B cell (primary cell): ENCODE measurements around the gene CPEB3. TPM values are rescaled to one million over a fixed set of nuclear protein-coding genes. Genes with fewer than 3 reads are reported as not detected.

Experiments
- ATAC-seq: fragments of 200-7000 bp; cut with Tn5 transposase; one replicate; pipeline ENCODE4 v1.10.0; 2021; ENCODE audit warnings: low read depth, mild to moderate bottlenecking, moderate number of reproducible peaks, moderate library complexity
- CTCF ChIA-PET: fragments of 350-600 bp; sonication (Branson Sonifier 250); formaldehyde crosslinking; loops from one replicate; lab custom pipeline; 2021; ENCODE audit warnings: antibody characterized with exemption, inconsistent platforms; lab: Charles Lee
- POLR2A ChIA-PET: fragments of 350-600 bp; sonication (Branson Sonifier 250); formaldehyde crosslinking; loops from one replicate; lab custom pipeline; 2021; ENCODE audit warnings: antibody characterized with exemption; lab: Charles Lee
- DNase-seq: peaks from one replicate; pipeline ENCODE4 v3.0.0; 2013
- H2AFZ ChIP-seq: 2 replicates; pipeline ENCODE4 v1.6.1; 2012; ENCODE audit warnings: mild to moderate bottlenecking, low read depth, low read length; ENCODE audit not compliant: insufficient read depth, poor library complexity, severe bottlenecking
- H3K27ac ChIP-seq, 2 donors: 1 replicate in 1 of 2; 2 replicates in 1 of 2; pipeline ENCODE4 v1.5.1; 2012 to 2013; ENCODE audit warnings: low read length in 2 of 2, mild to moderate bottlenecking in 2 of 2, moderate library complexity in 1 of 2
- H3K27me3 ChIP-seq, 4 experiments: fragments of 200-600 bp in 1 of 4; sonication (generic) in 1 of 4; replicated peaks in 1 of 4; 1 replicate in 2 of 4; 2 replicates in 2 of 4; pipeline versions ENCODE4 v1.6.1 to v1.7.0; 2013 to 2016; ENCODE audit warnings: low read length in 3 of 4, mild to moderate bottlenecking in 2 of 4, mixed read lengths in 1 of 4, moderate library complexity in 1 of 4; ENCODE audit not compliant: insufficient read depth in 4 of 4, control insufficient read depth in 3 of 4; ENCODE audit errors: control extremely low read depth in 1 of 4
- H3K36me3 ChIP-seq, 2 experiments: replicated peaks in 1 of 2; 1 replicate in 1 of 2; 2 replicates in 1 of 2; pipeline versions ENCODE4 v1.6.1 to v1.7.1; 2013; ENCODE audit warnings: low read length in 1 of 2; ENCODE audit not compliant: insufficient read depth in 2 of 2, control insufficient read depth in 1 of 2; ENCODE audit errors: control extremely low read depth in 1 of 2, extremely low read depth in 1 of 2
- H3K4me1 ChIP-seq, 2 donors: fragments of 200-600 bp in 1 of 2; sonication (generic) in 1 of 2; 1 replicate in 1 of 2; 2 replicates in 1 of 2; pipeline versions ENCODE4 v1.5.1 to v1.6.1; 2013 to 2017; ENCODE audit warnings: low read length in 2 of 2; ENCODE audit not compliant: control insufficient read depth in 2 of 2, insufficient read depth in 2 of 2
- H3K4me2 ChIP-seq: replicated peaks from 2 replicates; pipeline ENCODE3; 2012; ENCODE audit warnings: mild to moderate bottlenecking, low read depth, low read length; ENCODE audit not compliant: poor library complexity, severe bottlenecking
- H3K4me3 ChIP-seq, 5 experiments: fragments of 200-600 bp in 1 of 5; sonication (generic) in 1 of 5; 1 replicate in 3 of 5; 2 replicates in 2 of 5; pipeline versions ENCODE4 v1.5.1 to v1.7.0; 2011 to 2016; ENCODE audit warnings: low read length in 4 of 5, mild to moderate bottlenecking in 4 of 5, low read depth in 2 of 5, control low read depth in 1 of 5, moderate library complexity in 1 of 5; ENCODE audit not compliant: insufficient read depth in 1 of 5; ENCODE audit errors: control extremely low read depth in 1 of 5, extremely low read depth in 1 of 5
- H3K79me2 ChIP-seq: fragments of 200-600 bp; sonication (generic); one replicate; pipeline ENCODE4 v1.6.0; 2016; ENCODE audit warnings: low read length; ENCODE audit not compliant: control insufficient read depth, insufficient read depth
- H3K9ac ChIP-seq: fragments of 200-600 bp; sonication (generic); 2 replicates; pipeline ENCODE4 v1.6.1; 2017; ENCODE audit warnings: mild to moderate bottlenecking, low read length, moderate library complexity
- H3K9me3 ChIP-seq, 3 donors: one replicate each; pipeline versions ENCODE4 v1.6.1 to v1.7.1; 2013; ENCODE audit warnings: low read length in 2 of 3; ENCODE audit not compliant: control insufficient read depth in 2 of 3, insufficient read depth in 1 of 3; ENCODE audit errors: control extremely low read depth in 1 of 3
- H4K20me1 ChIP-seq: 2 replicates; pipeline ENCODE4 v1.6.0; 2012; ENCODE audit warnings: mild to moderate bottlenecking, low read length; ENCODE audit not compliant: insufficient read depth, control insufficient read depth, poor library complexity, severe bottlenecking
- H3K27ac Mint-ChIP-seq: one replicate; pipeline ENCODE4 v1.8.0; 2021; ENCODE audit warnings: mixed read lengths
- H3K27me3 Mint-ChIP-seq: one replicate; pipeline ENCODE4 v1.8.0; 2021; ENCODE audit warnings: mixed read lengths
- H3K4me1 Mint-ChIP-seq: one replicate; pipeline ENCODE4 v1.8.0; 2021; ENCODE audit warnings: mixed read lengths
- H3K4me3 Mint-ChIP-seq: one replicate; pipeline ENCODE4 v1.8.0; 2021; ENCODE audit warnings: mixed read lengths
- H3K9me3 Mint-ChIP-seq: one replicate; pipeline ENCODE4 v1.8.0; 2022; ENCODE audit warnings: mixed read lengths; ENCODE audit not compliant: insufficient read depth
- CTCF ChIP-seq: fragments of 200-600 bp; IDR thresholded peaks from one replicate; pipeline ENCODE4 v1.8.0; 2022; ENCODE audit warnings: antibody characterized with exemption, mild to moderate bottlenecking
- EZH2 ChIP-seq: IDR thresholded peaks from 2 replicates; pipeline ENCODE4 v1.6.1; 2012; ENCODE audit warnings: borderline replicate concordance, low read depth, mild to moderate bottlenecking, moderate library complexity, low read length; ENCODE audit not compliant: insufficient read depth, poor library complexity, severe bottlenecking
- WGBS: methylation state at CpG from one replicate; pipeline ENCODE4 v1.1.5; 2013; ENCODE audit warnings: missing lambda C conversion rate; ENCODE audit not compliant: insufficient coverage; 5-methylcytosine and 5-hydroxymethylcytosine counted together
- intact Hi-C: fragments of 100-400 bp; cut with micrococcal nuclease; formaldehyde crosslinking; loops from one replicate; pipeline ENCODE4 v1.10.0; 2022
- polyA plus RNA-seq: library from polyadenylated mRNA; depleted of rRNA; stranded (reverse); fragments of >200 nt; gene quantifications from 2 replicates; pipeline ENCODE4 v1.2.3, GENCODE V29; 2012
- total RNA-seq, 2 donors: library from RNA; stranded (reverse); fragments of 120-200 nt in 1 of 2; gene quantifications; 1 replicate in 1 of 2; 2 replicates in 1 of 2; pipeline versions ENCODE4 v1.2.3 to v1.2.4, GENCODE V29; 2013 to 2022

CPEB3 gene
- total and polyA plus RNA-seq, 2 donors (not counting 1 experiment from before 2014, with no cell fraction given): 1.6 to 6.7 TPM

- H3K4me1 ChIP-seq: no peaks in the 10 kb centered on the region
- H3K27me3 ChIP-seq: no peaks in the 10 kb centered on the region
- no peak for ATAC-seq
- no peaks in the 10 kb centered on the region for H3K27me3 Mint-ChIP-seq
- H3K27ac ChIP-seq: no peak overlapping the region
- POLR2A ChIA-PET: no interaction called here
- H3K27ac Mint-ChIP-seq: no peak overlapping the region
- no peak overlapping the region for H3K9ac ChIP-seq
- intact Hi-C loops: no loop called here
- H3K9me3 Mint-ChIP-seq: peaks cover 6% of the 10 kb centered on the region
- no peak for DNase-seq
- 100% methylated on average over 1 of the region's 5 CpGs for WGBS
- peaks cover 0 to 3% of the 10 kb centered on the region in 2 experiments for H3K36me3 ChIP-seq
- H3K4me1 Mint-ChIP-seq: no peaks in the 10 kb centered on the region
- no peaks in the 10 kb centered on the region for H4K20me1 ChIP-seq
- no peak overlapping the region for H3K4me2 ChIP-seq
- no peak overlapping the region for H2AFZ ChIP-seq
- CTCF ChIA-PET: no interaction called here
- peaks cover 2 to 14% (median 12%) of the 10 kb centered on the region in 3 donors for H3K9me3 ChIP-seq
- H3K79me2 ChIP-seq: no peaks in the 10 kb centered on the region
- no peak overlapping the region for H3K4me3 ChIP-seq
- no peak for TF ChIP-seq EZH2
- TF ChIP-seq CTCF: no peak
- H3K4me3 Mint-ChIP-seq: no peak overlapping the region
These were observed 126.7 kb downstream of the CPEB3 start for GRCh38 chr10:92164036-92164696.

- H3K9me3 Mint-ChIP-seq: peaks cover 6% of the 10 kb centered on the region
- no peak overlapping the region for H3K4me2 ChIP-seq
- H3K27me3 ChIP-seq: no peaks in the 10 kb centered on the region
- H3K4me1 ChIP-seq: no peaks in the 10 kb centered on the region
- no peaks in the 10 kb centered on the region for H3K79me2 ChIP-seq
- no peaks in the 10 kb centered on the region for H3K27me3 Mint-ChIP-seq
- TF ChIP-seq CTCF (no peak), EZH2 (no peak)
- no CpG with 5 or more reads among the region's 2 CpGs for WGBS
- DNase-seq (no peak), ATAC-seq (no peak)
- peaks cover 2 to 11% (median 4%) of the 10 kb centered on the region in 3 donors for H3K9me3 ChIP-seq
- no peak overlapping the region for H3K4me3 ChIP-seq
- H3K9ac ChIP-seq: no peak overlapping the region
- no peaks in the 10 kb centered on the region for H3K4me1 Mint-ChIP-seq
- H4K20me1 ChIP-seq: no peaks in the 10 kb centered on the region
- no peak overlapping the region for H2AFZ ChIP-seq
- ChIA-PET POLR2A (no interaction called here), CTCF (no interaction called here)
- H3K36me3 ChIP-seq: peaks cover 0 to 3% of the 10 kb centered on the region in 2 experiments
- H3K27ac Mint-ChIP-seq: no peak overlapping the region
- no peak overlapping the region for H3K4me3 Mint-ChIP-seq
- intact Hi-C loops: no loop called here
- H3K27ac ChIP-seq: no peak overlapping the region
These were observed 128.3 kb downstream of the CPEB3 start for GRCh38 chr10:92162541-92162940.
